Neuronal stem cell (in vitro differentiated cells): ENCODE measurements around the gene OLFM2.

Experiments used
- DNase-seq: peaks from one replicate; pipeline ENCODE4 v3.0.0-alpha.2; 2013; ENCODE audit warnings: low spot score
- H2AFZ ChIP-seq: one replicate; pipeline ENCODE4 v1.6.1; 2013; ENCODE audit warnings: mild to moderate bottlenecking, low read length, inconsistent platforms
- H2AK5ac ChIP-seq: 2 replicates; pipeline ENCODE4 v1.6.1; 2013; ENCODE audit warnings: low read depth, mild to moderate bottlenecking, inconsistent platforms, low read length, moderate library complexity, mixed read lengths
- H2BK120ac ChIP-seq: 2 replicates; pipeline ENCODE4 v1.6.1; 2013; ENCODE audit warnings: low read depth, mild to moderate bottlenecking, inconsistent platforms, low read length, moderate library complexity, mixed read lengths
- H2BK12ac ChIP-seq: one replicate; pipeline ENCODE4 v1.6.1; 2013; ENCODE audit warnings: low read length, inconsistent platforms
- H2BK15ac ChIP-seq: 2 replicates; pipeline ENCODE4 v1.6.1; 2013; ENCODE audit warnings: mild to moderate bottlenecking, low read length, inconsistent platforms, mixed read lengths
- H2BK5ac ChIP-seq: one replicate; pipeline ENCODE4 v1.6.1; 2013; ENCODE audit warnings: inconsistent platforms, mild to moderate bottlenecking, low read length, moderate library complexity
- H3K14ac ChIP-seq: one replicate; pipeline ENCODE4 v1.6.1; 2013; ENCODE audit warnings: low read length, inconsistent platforms
- H3K18ac ChIP-seq: 2 replicates; pipeline ENCODE4 v1.6.1; 2013; ENCODE audit warnings: low read length, inconsistent platforms
- H3K23ac ChIP-seq: 2 replicates; pipeline ENCODE4 v1.6.1; 2013; ENCODE audit warnings: low read depth, mild to moderate bottlenecking, mixed read lengths, low read length, inconsistent platforms; ENCODE audit not compliant: poor library complexity
- H3K27ac ChIP-seq: replicated peaks from 3 replicates; pipeline ENCODE4 v1.5.1; 2013; ENCODE audit warnings: low read length, inconsistent platforms
- H3K27me3 ChIP-seq, 3 experiments: 2 replicates each; pipeline ENCODE4 v1.6.1; 2013; ENCODE audit warnings: low read length in 3 of 3, mild to moderate bottlenecking in 2 of 3, inconsistent platforms in 1 of 3, low read depth in 1 of 3, mixed read lengths in 1 of 3, moderate library complexity in 1 of 3; ENCODE audit not compliant: control insufficient read depth in 3 of 3, insufficient read depth in 3 of 3
- H3K36me3 ChIP-seq, 2 donors: replicated peaks in 1 of 2; 2 replicates each; pipeline ENCODE4 v1.6.1; 2013; ENCODE audit warnings: low read length in 2 of 2; ENCODE audit not compliant: control insufficient read depth in 2 of 2, insufficient read depth in 2 of 2
- H3K4ac ChIP-seq: 2 replicates; pipeline ENCODE4 v1.6.1; 2013; ENCODE audit warnings: inconsistent platforms, mild to moderate bottlenecking, low read length, moderate library complexity
- H3K4me1 ChIP-seq, 2 donors: 1 replicate in 1 of 2; 2 replicates in 1 of 2; pipeline ENCODE4 v1.6.1; 2013; ENCODE audit warnings: low read length in 2 of 2, low read depth in 1 of 2; ENCODE audit not compliant: control insufficient read depth in 2 of 2, insufficient read depth in 1 of 2
- H3K4me2 ChIP-seq: one replicate; pipeline ENCODE4 v1.6.1; 2013; ENCODE audit warnings: mild to moderate bottlenecking, low read length, inconsistent platforms; ENCODE audit not compliant: insufficient read depth, poor library complexity, severe bottlenecking
- H3K4me3 ChIP-seq, 2 donors: 2 replicates each; pipeline ENCODE4 v1.5.1; 2013; ENCODE audit warnings: low read length in 2 of 2, mild to moderate bottlenecking in 2 of 2, inconsistent platforms in 1 of 2, moderate library complexity in 1 of 2
- H3K79me1 ChIP-seq: one replicate; pipeline ENCODE4 v1.6.1; 2013; ENCODE audit warnings: low read depth, mild to moderate bottlenecking, inconsistent platforms, low read length, moderate library complexity
- H3K9ac ChIP-seq: one replicate; pipeline ENCODE4 v1.6.1; 2013; ENCODE audit warnings: mild to moderate bottlenecking, low read depth, low read length, inconsistent platforms; ENCODE audit not compliant: poor library complexity
- H3K9me3 ChIP-seq, 2 donors: replicated peaks in 1 of 2; 2 replicates each; pipeline versions ENCODE3 to v1.6.1; 2013; ENCODE audit warnings: low read length in 2 of 2, mild to moderate bottlenecking in 2 of 2, inconsistent platforms in 1 of 2, low read depth in 1 of 2, mixed read lengths in 1 of 2, moderate library complexity in 1 of 2; ENCODE audit not compliant: control insufficient read depth in 2 of 2, insufficient read depth in 1 of 2
- H4K8ac ChIP-seq: one replicate; pipeline ENCODE4 v1.6.1; 2013; ENCODE audit warnings: low read depth, mild to moderate bottlenecking, inconsistent platforms, low read length, moderate library complexity
- H4K91ac ChIP-seq: one replicate; pipeline ENCODE4 v1.6.1; 2013; ENCODE audit warnings: low read length, low read depth, mild to moderate bottlenecking, inconsistent platforms; ENCODE audit not compliant: poor library complexity
- WGBS, 2 donors: extraction: QIAGEN DNeasy Blood & Tissue Kit; methylation state at CpG; one replicate each; pipeline ENCODE4 v1.1.7; 2013; ENCODE audit warnings: missing lambda C conversion rate in 2 of 2, mixed read lengths in 1 of 2; ENCODE audit not compliant: insufficient read length in 2 of 2, insufficient replicate concordance in 1 of 2; ENCODE audit errors: extremely low coverage in 2 of 2; 5-methylcytosine and 5-hydroxymethylcytosine counted together

Gene OLFM2

GRCh38 chr19:9943744-9944143 is 7.4 kb upstream of the OLFM2 start:
- Histone ChIP-seq H2BK5ac (no peak overlapping the region), H4K8ac (no peak overlapping the region), H3K79me1 (no peaks in the 10 kb centered on the region), H2BK120ac (no peak overlapping the region), H3K9me3 (peaks cover 0 to 2% of the 10 kb centered on the region in 2 donors), H3K27me3 (no peaks in the 10 kb centered on the region), H4K91ac (no peak overlapping the region), H3K36me3 (no peaks in the 10 kb centered on the region), H3K18ac (no peak overlapping the region), H2AFZ (no peak overlapping the region), H3K9ac (no peak overlapping the region), H2AK5ac (no peak overlapping the region), H3K4me2 (no peak overlapping the region), H3K4me1 (peaks cover 5 to 6% of the 10 kb centered on the region in 2 donors), H3K4ac (no peak overlapping the region), H2BK15ac (no peak overlapping the region), H3K23ac (no peak overlapping the region), H3K14ac (no peak overlapping the region), H3K27ac (no peak overlapping the region), H3K4me3 (no peak overlapping the region), H2BK12ac (no peak overlapping the region)
- no CpG with 5 or more reads among the region's 6 CpGs for WGBS, 2 donors
- no peak for DNase-seq

GRCh38 chr19:9941671-9942070 is 5.4 kb upstream of the OLFM2 start:
- Histone ChIP-seq H3K14ac (no peak overlapping the region), H3K23ac (no peak overlapping the region), H3K4me3 (no peak overlapping the region), H2BK15ac (no peak overlapping the region), H3K27ac (no peak overlapping the region), H3K79me1 (no peaks in the 10 kb centered on the region), H2AK5ac (no peak overlapping the region), H2BK120ac (no peak overlapping the region), H4K8ac (no peak overlapping the region), H2BK12ac (no peak overlapping the region), H3K9me3 (peaks cover 0 to 2% of the 10 kb centered on the region in 2 donors), H3K4me1 (peaks cover 6 to 9% of the 10 kb centered on the region in 2 donors), H3K9ac (no peak overlapping the region), H3K4me2 (no peak overlapping the region), H2BK5ac (no peak overlapping the region), H3K27me3 (no peaks in the 10 kb centered on the region), H3K36me3 (no peaks in the 10 kb centered on the region), H3K4ac (no peak overlapping the region), H4K91ac (no peak overlapping the region), H3K18ac (no peak overlapping the region), H2AFZ (no peak overlapping the region)
- no peak for DNase-seq
- no CpG with 5 or more reads among the region's 1 CpG for WGBS, 2 donors

GRCh38 chr19:9941231-9941630 is 4.9 kb upstream of the OLFM2 start:
- H3K27me3 ChIP-seq: no peaks in the 10 kb centered on the region
- H3K4me1 ChIP-seq: peaks cover 8 to 10% of the 10 kb centered on the region in 2 donors
- H3K36me3 ChIP-seq: no peaks in the 10 kb centered on the region
- H2BK120ac ChIP-seq: no peak overlapping the region
- no peak overlapping the region for H3K14ac ChIP-seq
- no peak overlapping the region for H3K18ac ChIP-seq
- H4K91ac ChIP-seq: no peak overlapping the region
- no peaks in the 10 kb centered on the region for H3K79me1 ChIP-seq
- no peak for DNase-seq
- no CpG with 5 or more reads among the region's 1 CpG for WGBS, 2 donors
- H3K9me3 ChIP-seq: peaks cover 0 to 2% of the 10 kb centered on the region in 2 donors
- H2AFZ ChIP-seq: no peak overlapping the region
- H3K23ac ChIP-seq: no peak overlapping the region
- H3K9ac ChIP-seq: no peak overlapping the region
- no peak overlapping the region for H2BK5ac ChIP-seq
- no peak overlapping the region for H2BK15ac ChIP-seq
- H3K4me2 ChIP-seq: no peak overlapping the region
- no peak overlapping the region for H3K4me3 ChIP-seq
- H3K4ac ChIP-seq: no peak overlapping the region
- H4K8ac ChIP-seq: no peak overlapping the region
- H3K27ac ChIP-seq: no peak overlapping the region
- no peak overlapping the region for H2AK5ac ChIP-seq
- H2BK12ac ChIP-seq: no peak overlapping the region

- H3K9me3 ChIP-seq: peaks cover 0 to 2% of the 10 kb centered on the region in 2 donors
- H4K8ac ChIP-seq: no peak overlapping the region
- H4K91ac ChIP-seq: no peak overlapping the region
- H3K9ac ChIP-seq: no peak overlapping the region
- no peak overlapping the region for H3K14ac ChIP-seq
- no peak overlapping the region for H2BK15ac ChIP-seq
- H3K4me3 ChIP-seq: no peak overlapping the region
- H3K4me1 ChIP-seq: peaks cover 8 to 10% of the 10 kb centered on the region in 2 donors
- H3K4me2 ChIP-seq: no peak overlapping the region
- H3K27ac ChIP-seq: no peak overlapping the region
- peaks cover 0 to 1% (median under 1%) of the 10 kb centered on the region in 3 experiments for H3K27me3 ChIP-seq
- no peaks in the 10 kb centered on the region for H3K79me1 ChIP-seq
- H3K23ac ChIP-seq: no peak overlapping the region
- H2AFZ ChIP-seq: no peak overlapping the region
- no peaks in the 10 kb centered on the region for H3K36me3 ChIP-seq
- H2AK5ac ChIP-seq: no peak overlapping the region
- H2BK5ac ChIP-seq: no peak overlapping the region
- no peak for DNase-seq
- WGBS, 2 donors: no CpG with 5 or more reads among the region's 2 CpGs
- no peak overlapping the region for H3K18ac ChIP-seq
- no peak overlapping the region for H2BK12ac ChIP-seq
- H3K4ac ChIP-seq: no peak overlapping the region
- no peak overlapping the region for H2BK120ac ChIP-seq
Measured at GRCh38 chr19:9940778-9941177, 4.5 kb upstream of the OLFM2 start.
